G401 (cell line): ENCODE results near the gene TF. TPM values are rescaled to one million over a fixed set of nuclear protein-coding genes. Genes with fewer than 3 reads are reported as not detected.

Experiments
- DNase-seq: peaks from one replicate; pipeline ENCODE4 v3.0.0-alpha.2; 2015; ENCODE audit warnings: low spot score
- in situ Hi-C: cut with HindIII; loops from 2 replicates; pipeline ENCODE4 v1.10.0; 2016; ENCODE audit warnings: low sequenced_read_pairs, mixed read lengths
- total RNA-seq: library from RNA; depleted of rRNA; stranded (reverse); fragments of >200 nt; shearing (Covaris generic); gene quantifications from 2 replicates; pipeline ENCODE4 v1.2.3, GENCODE V29; 2014

Gene TF
- total RNA-seq, 1 experiment from 2014 or later, result not detected

- in situ Hi-C loops, result no loop called here
- DNase-seq, result no peak
Measured at GRCh38 chr3:133830071-133830470, 83.9 kb downstream of the TF start.

- in situ Hi-C loops, result no loop called here
- no peak for DNase-seq
Measured at GRCh38 chr3:133831966-133832801, 86.0 kb downstream of the TF start.

GRCh38 chr3:133832802-133833144 is 86.6 kb downstream of the TF start:
- DNase-seq, result no peak
- in situ Hi-C loops, result no loop called here

GRCh38 chr3:133833267-133833666 is 87.1 kb downstream of the TF start:
- in situ Hi-C loops, result no loop called here
- no peak for DNase-seq

- no peak for DNase-seq
- in situ Hi-C loops, result no loop called here
Measured at GRCh38 chr3:133833880-133834620, 87.9 kb downstream of the TF start.

- no peak for DNase-seq
- in situ Hi-C loops, result no loop called here
Measured at GRCh38 chr3:133834621-133835417, 88.6 kb downstream of the TF start.

GRCh38 chr3:133835418-133835743 is 89.2 kb downstream of the TF start:
- in situ Hi-C loops, result no loop called here
- DNase-seq, result no peak

GRCh38 chr3:133835961-133836360 is 89.8 kb downstream of the TF start:
- no peak for DNase-seq
- in situ Hi-C loops, result no loop called here

GRCh38 chr3:133836497-133837158 is 90.4 kb downstream of the TF start:
- in situ Hi-C loops, result no loop called here

GRCh38 chr3:133837487-133838295 is 91.5 kb downstream of the TF start:
- in situ Hi-C loops, result no loop called here
- DNase-seq, result no peak

More at GRCh38 chr3:133836497-133837158, 90.4 kb downstream of the TF start:
- DNase-seq, result no peak

GRCh38 chr3:133838296-133838789 is 92.2 kb downstream of the TF start:
- no peak for DNase-seq
- in situ Hi-C loops, result no loop called here

GRCh38 chr3:133838916-133839800 is 93.0 kb downstream of the TF start:
- in situ Hi-C loops, result no loop called here
- DNase-seq, result no peak

GRCh38 chr3:133840055-133840737 is 94.0 kb downstream of the TF start:
- no peak for DNase-seq
- in situ Hi-C loops, result no loop called here

- no peak for DNase-seq
- in situ Hi-C loops, result no loop called here
Measured at GRCh38 chr3:133840767-133841166, 94.6 kb downstream of the TF start.

GRCh38 chr3:133841196-133841595 is 95.0 kb downstream of the TF start:
- in situ Hi-C loops, result no loop called here
- DNase-seq, result no peak

GRCh38 chr3:133842158-133842557 is 96.0 kb downstream of the TF start:
- in situ Hi-C loops, result no loop called here
- DNase-seq, result no peak

- no peak for DNase-seq
Measured at GRCh38 chr3:133843634-133844033, 97.4 kb downstream of the TF start.

More at GRCh38 chr3:133843634-133844033, 97.4 kb downstream of the TF start:
- in situ Hi-C loops, result no loop called here
